Suprapubic skin (tissue), 4 donors: ENCODE data around the gene PRKG2. TPM values are rescaled to one million over a fixed set of nuclear protein-coding genes. Genes with fewer than 3 reads are reported as not detected.

Source experiments
- DNase-seq, 2 donors: peaks; one replicate each; pipeline ENCODE4 v3.0.0-alpha.2; 2019; ENCODE audit warnings: low spot score in 2 of 2
- H3K27ac ChIP-seq: fragments of 200-600 bp; sonication (generic); one replicate; pipeline ENCODE4 v1.5.1; 2019
- H3K27me3 ChIP-seq: fragments of 200-600 bp; sonication (generic); one replicate; pipeline ENCODE4 v1.5.1; 2019
- H3K36me3 ChIP-seq: fragments of 200-600 bp; sonication (generic); one replicate; pipeline ENCODE4 v1.5.1; 2019
- H3K4me1 ChIP-seq: fragments of 200-600 bp; sonication (generic); one replicate; pipeline ENCODE4 v1.5.1; 2019
- H3K4me3 ChIP-seq: fragments of 200-600 bp; sonication (generic); one replicate; pipeline ENCODE4 v1.5.1; 2019; ENCODE audit warnings: mild to moderate bottlenecking
- H3K9me3 ChIP-seq: fragments of 200-600 bp; sonication (generic); one replicate; pipeline ENCODE4 v1.5.1; 2019
- CTCF ChIP-seq, 2 donors: fragments of 200-600 bp in 1 of 2; fragments of 450-650 bp in 1 of 2; sonication (generic) in 1 of 2; IDR thresholded peaks; one replicate each; pipeline ENCODE4 v1.5.1; 2016 to 2019; ENCODE audit warnings: antibody characterized with exemption in 2 of 2, mild to moderate bottlenecking in 1 of 2, moderate library complexity in 1 of 2
- EP300 ChIP-seq: sonication (generic); formaldehyde crosslinking; IDR thresholded peaks from one replicate; pipeline ENCODE4 v1.6.1; 2017; ENCODE audit warnings: antibody characterized with exemption
- POLR2A ChIP-seq, 2 donors: fragments of 450-650 bp; IDR thresholded peaks; one replicate each; pipeline ENCODE4 v1.6.1; 2017; ENCODE audit warnings: antibody characterized with exemption in 2 of 2, mild to moderate bottlenecking in 2 of 2, moderate library complexity in 2 of 2
- POLR2AphosphoS5 ChIP-seq, 3 donors: sonication (generic); formaldehyde crosslinking; IDR thresholded peaks; one replicate each; pipeline ENCODE4 v1.6.1; 2017; ENCODE audit warnings: antibody characterized with exemption in 3 of 3
- WGBS: methylation state at CpG from one replicate; pipeline ENCODE4 v1.1.5; 2018; 5-methylcytosine and 5-hydroxymethylcytosine counted together
- total RNA-seq, 4 donors: library from RNA; depleted of rRNA; stranded (reverse); fragments of >200 nt; gene quantifications; one replicate each; pipeline ENCODE4 v1.1.0, GENCODE V29; 2016

The PRKG2 gene
- total RNA-seq, 4 donors from 2014 or later, result 0.79 to 2.5 (median 1.7) TPM

GRCh38 chr4:81152839-81153713 is 61.9 kb downstream of the PRKG2 start:
- 69% methylated on average over 1 of the region's 1 CpG for WGBS
- no peaks in the 10 kb centered on the region for H3K9me3 ChIP-seq
- H3K27ac ChIP-seq, result no peak overlapping the region

DNA sequence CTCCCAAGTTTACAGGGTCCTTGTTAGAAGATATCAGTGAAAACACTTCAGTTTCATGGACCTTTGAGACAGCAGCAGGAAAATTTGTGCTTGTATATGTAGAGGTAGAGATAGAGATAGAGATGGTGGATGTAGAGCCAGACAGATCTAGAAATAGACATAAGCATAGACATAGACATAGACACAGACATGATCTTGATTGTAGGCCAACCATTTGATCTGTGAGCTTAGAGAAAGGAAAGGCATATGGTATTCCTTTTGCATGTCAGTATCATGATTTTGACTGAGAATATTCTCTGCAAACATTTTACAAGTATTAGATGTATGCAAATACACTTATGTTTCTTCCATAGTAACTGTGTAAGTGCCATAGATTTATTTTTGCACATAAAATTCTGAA is 65.0 kb downstream of the PRKG2 start:
- TF ChIP-seq EP300 (no peak), POLR2A (IDR thresholded peaks at IDR 0.05) (no peak), POLR2AphosphoS5 (IDR thresholded peaks at IDR 0.05) (no peak), CTCF (IDR thresholded peaks at IDR 0.05) (no peak)
- H3K4me3 ChIP-seq, result no peak overlapping the region
- no peaks in the 10 kb centered on the region for H3K36me3 ChIP-seq
- no peak for DNase-seq
- no peak overlapping the region for H3K27ac ChIP-seq
- H3K27me3 ChIP-seq, result no peaks in the 10 kb centered on the region
- no peaks in the 10 kb centered on the region for H3K9me3 ChIP-seq
- no peaks in the 10 kb centered on the region for H3K4me1 ChIP-seq

More at GRCh38 chr4:81152839-81153713, 61.9 kb downstream of the PRKG2 start:
- Histone ChIP-seq H3K27me3 (no peaks in the 10 kb centered on the region), H3K36me3 (no peaks in the 10 kb centered on the region), H3K4me1 (no peaks in the 10 kb centered on the region), H3K4me3 (peak overlapping the region; percentile 46)
- no peak for DNase-seq
- TF ChIP-seq POLR2A (IDR thresholded peaks at IDR 0.05) (no peak), POLR2AphosphoS5 (IDR thresholded peaks at IDR 0.05) (no peak), CTCF (IDR thresholded peaks at IDR 0.05) (no peak), EP300 (no peak)

DNA sequence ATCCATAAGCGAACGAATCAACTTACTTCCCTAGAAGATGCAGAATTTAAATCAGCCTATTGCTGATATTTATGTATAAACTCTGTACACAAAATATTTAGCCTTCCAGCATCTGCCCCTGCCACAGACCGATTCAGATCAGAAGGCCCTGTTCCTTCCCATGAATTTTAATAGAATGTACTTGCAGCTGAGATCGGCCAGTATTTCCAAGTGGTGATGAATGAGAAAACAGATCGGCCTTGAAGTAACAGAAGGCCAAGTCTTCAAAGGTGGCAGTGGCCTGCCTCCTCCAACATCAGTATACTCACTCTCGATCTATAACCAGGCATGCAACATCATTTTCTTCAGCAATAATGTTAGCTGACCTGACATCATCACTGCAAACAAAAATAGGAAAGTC is 66.4 kb downstream of the PRKG2 start:
- H3K9me3 ChIP-seq, result no peaks in the 10 kb centered on the region
- DNase-seq, result no peak
- TF ChIP-seq POLR2AphosphoS5 (IDR thresholded peaks at IDR 0.05), result no peak
- 91% methylated on average over 6 of the region's 6 CpGs for WGBS
- no peaks in the 10 kb centered on the region for H3K27me3 ChIP-seq
- H3K36me3 ChIP-seq, result no peaks in the 10 kb centered on the region
- no peaks in the 10 kb centered on the region for H3K4me1 ChIP-seq
- H3K4me3 ChIP-seq, result no peak overlapping the region
- H3K27ac ChIP-seq, result no peak overlapping the region

DNA sequence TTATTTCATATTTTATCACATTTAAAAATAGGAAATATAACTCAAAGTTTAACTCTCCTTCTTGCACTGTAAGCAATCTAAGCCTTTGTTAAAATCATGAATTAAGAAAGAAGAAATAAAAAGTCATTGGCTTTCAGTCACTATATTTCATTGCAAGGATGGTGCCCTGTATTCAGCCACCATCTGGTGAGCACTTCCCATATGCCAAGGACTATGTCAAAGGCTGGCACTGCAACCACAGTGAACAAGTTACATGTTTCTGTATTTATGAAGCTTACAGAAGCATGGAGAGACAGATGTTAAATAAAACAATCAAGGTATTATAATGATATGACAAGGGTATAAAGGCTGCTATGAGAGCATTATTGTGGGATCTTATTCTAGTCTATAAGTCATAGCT is 68.6 kb downstream of the PRKG2 start:
- TF ChIP-seq EP300 (no peak), POLR2AphosphoS5 (IDR thresholded peaks at IDR 0.05) (no peak), CTCF (IDR thresholded peaks at IDR 0.05) (no peak), POLR2A (IDR thresholded peaks at IDR 0.05) (no peak)
- Histone ChIP-seq H3K9me3 (no peaks in the 10 kb centered on the region), H3K27ac (no peak overlapping the region), H3K27me3 (no peaks in the 10 kb centered on the region), H3K36me3 (no peaks in the 10 kb centered on the region), H3K4me3 (no peak overlapping the region), H3K4me1 (peaks cover 4% of the 10 kb centered on the region)
- DNase-seq, result no peak

DNA sequence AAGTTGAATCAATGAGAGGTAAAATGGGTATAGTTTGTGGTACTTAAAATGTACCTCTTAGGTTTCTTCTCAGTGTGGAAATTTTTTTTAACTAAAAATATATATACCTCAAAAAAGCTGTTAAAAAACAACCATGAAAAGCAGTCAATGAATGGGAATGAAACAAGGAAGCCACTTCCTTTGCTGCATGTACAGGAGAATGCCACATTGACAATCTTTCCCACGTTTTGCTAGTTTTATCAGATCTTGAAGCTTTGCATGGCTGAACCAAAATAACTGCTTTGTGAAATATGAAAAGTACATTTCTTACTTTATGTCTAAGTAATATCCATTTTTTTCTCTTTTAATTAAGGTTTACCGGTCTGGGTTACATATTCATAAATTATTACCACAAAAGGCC is 71.8 kb downstream of the PRKG2 start:
- no peaks in the 10 kb centered on the region for H3K36me3 ChIP-seq
- WGBS, result 58% methylated on average over 2 of the region's 2 CpGs

More for the DNA sequence above, 71.8 kb downstream of the PRKG2 start:
- no peak for DNase-seq
- peaks cover 4% of the 10 kb centered on the region for H3K4me1 ChIP-seq
- H3K27me3 ChIP-seq, result no peaks in the 10 kb centered on the region
- no peak overlapping the region for H3K4me3 ChIP-seq
- TF ChIP-seq CTCF (IDR thresholded peaks at IDR 0.05) (no peak), POLR2A (IDR thresholded peaks at IDR 0.05) (no peak)
- no peak overlapping the region for H3K27ac ChIP-seq
- no peaks in the 10 kb centered on the region for H3K9me3 ChIP-seq
